HepG2 (cell line): ENCODE results near the gene MAMDC2.

Experiments used
- AGO1 ChIP-seq: fragments of 200-400 bp; formaldehyde crosslinking; IDR thresholded peaks from 2 replicates; pipeline ENCODE4 v1.6.1; 2017; ENCODE audit warnings: mild to moderate bottlenecking, low read depth, low read length, moderate library complexity; ENCODE audit not compliant: poor library complexity, severe bottlenecking
- HOXA7 ChIP-seq: sonication (generic); formaldehyde crosslinking; IDR thresholded peaks from 2 replicates; pipeline ENCODE4 v1.8.1; 2022; ENCODE audit warnings: mild to moderate bottlenecking, missing genetic modification reagents, moderate library complexity
- POLR2AphosphoS5 ChIP-seq: IDR thresholded peaks from 2 replicates; pipeline ENCODE4 v1.6.1; 2012; ENCODE audit warnings: low read depth, low read length
- ZNF136 ChIP-seq: sonication (generic); formaldehyde crosslinking; IDR thresholded peaks from 2 replicates; pipeline ENCODE4 v1.8.1; 2022; ENCODE audit warnings: low read depth, mild to moderate bottlenecking, moderate library complexity, missing genetic modification reagents
- ZNF83 ChIP-seq: sonication (generic); formaldehyde crosslinking; IDR thresholded peaks from 2 replicates; pipeline ENCODE4 v1.4.0; 2020; ENCODE audit warnings: missing genetic modification reagents, mild to moderate bottlenecking, borderline replicate concordance
- TF ChIP-seq, protein P1 (sequence below): sonication (generic); formaldehyde crosslinking; IDR thresholded peaks from 2 replicates; pipeline ENCODE4 v1.8.0; 2022; ENCODE audit warnings: low read depth, missing genetic modification reagents
- TF ChIP-seq, protein P2 (sequence below): sonication (generic); formaldehyde crosslinking; IDR thresholded peaks from 2 replicates; pipeline ENCODE4 v1.4.0; 2020; ENCODE audit warnings: missing genetic modification reagents, borderline replicate concordance
- TF ChIP-seq, protein P3 (sequence below): sonication (generic); formaldehyde crosslinking; IDR thresholded peaks from 2 replicates; pipeline ENCODE4 v1.5.0; 2020; ENCODE audit warnings: mild to moderate bottlenecking, missing genetic modification reagents
- TF ChIP-seq, protein P4 (sequence below): sonication (generic); formaldehyde crosslinking; conservative IDR thresholded peaks from 2 replicates; pipeline ENCODE4 v1.4.0; 2020; ENCODE audit warnings: missing genetic modification reagents

DNA sequence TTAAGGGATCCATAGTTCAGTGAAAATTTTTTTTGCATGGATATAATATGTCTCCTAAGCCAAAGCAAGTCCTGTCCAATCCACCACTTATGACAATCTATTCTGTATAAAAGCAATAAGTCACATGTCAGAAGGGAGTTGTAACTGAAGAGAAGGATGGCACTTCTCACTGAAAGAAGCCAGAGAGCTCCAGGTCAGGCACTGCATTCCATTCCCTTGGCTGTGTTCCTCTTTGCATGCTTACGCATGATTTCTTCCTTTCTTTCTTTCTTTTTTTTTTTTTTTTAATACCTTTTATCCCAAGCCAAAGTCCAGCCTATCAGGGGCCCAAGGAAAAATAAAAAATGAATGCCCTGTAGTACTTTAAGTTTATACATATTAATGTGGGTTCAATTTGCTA is 39.8 kb downstream of the MAMDC2 start:
- TF ChIP-seq, protein P1, sequence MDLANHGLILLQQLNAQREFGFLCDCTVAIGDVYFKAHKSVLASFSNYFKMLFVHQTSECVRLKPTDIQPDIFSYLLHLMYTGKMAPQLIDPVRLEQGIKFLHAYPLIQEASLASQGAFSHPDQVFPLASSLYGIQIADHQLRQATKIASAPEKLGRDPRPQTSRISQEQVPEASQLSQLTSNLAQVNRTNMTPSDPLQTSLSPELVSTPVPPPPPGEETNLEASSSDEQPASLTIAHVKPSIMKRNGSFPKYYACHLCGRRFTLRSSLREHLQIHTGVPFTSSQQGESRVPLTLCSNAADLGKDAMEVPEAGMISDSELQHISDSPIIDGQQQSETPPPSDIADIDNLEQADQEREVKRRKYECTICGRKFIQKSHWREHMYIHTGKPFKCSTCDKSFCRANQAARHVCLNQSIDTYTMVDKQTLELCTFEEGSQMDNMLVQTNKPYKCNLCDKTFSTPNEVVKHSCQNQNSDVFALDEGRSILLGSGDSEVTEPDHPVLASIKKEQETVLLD (CRISPR knock-in tag) = no peak
- TF ChIP-seq AGO1 (no peak), HOXA7 (CRISPR knock-in tag) (no peak), ZNF83 (CRISPR knock-in tag) (no peak), ZNF136 (CRISPR knock-in tag) (no peak), POLR2AphosphoS5 (no peak)
- TF ChIP-seq, protein P2, sequence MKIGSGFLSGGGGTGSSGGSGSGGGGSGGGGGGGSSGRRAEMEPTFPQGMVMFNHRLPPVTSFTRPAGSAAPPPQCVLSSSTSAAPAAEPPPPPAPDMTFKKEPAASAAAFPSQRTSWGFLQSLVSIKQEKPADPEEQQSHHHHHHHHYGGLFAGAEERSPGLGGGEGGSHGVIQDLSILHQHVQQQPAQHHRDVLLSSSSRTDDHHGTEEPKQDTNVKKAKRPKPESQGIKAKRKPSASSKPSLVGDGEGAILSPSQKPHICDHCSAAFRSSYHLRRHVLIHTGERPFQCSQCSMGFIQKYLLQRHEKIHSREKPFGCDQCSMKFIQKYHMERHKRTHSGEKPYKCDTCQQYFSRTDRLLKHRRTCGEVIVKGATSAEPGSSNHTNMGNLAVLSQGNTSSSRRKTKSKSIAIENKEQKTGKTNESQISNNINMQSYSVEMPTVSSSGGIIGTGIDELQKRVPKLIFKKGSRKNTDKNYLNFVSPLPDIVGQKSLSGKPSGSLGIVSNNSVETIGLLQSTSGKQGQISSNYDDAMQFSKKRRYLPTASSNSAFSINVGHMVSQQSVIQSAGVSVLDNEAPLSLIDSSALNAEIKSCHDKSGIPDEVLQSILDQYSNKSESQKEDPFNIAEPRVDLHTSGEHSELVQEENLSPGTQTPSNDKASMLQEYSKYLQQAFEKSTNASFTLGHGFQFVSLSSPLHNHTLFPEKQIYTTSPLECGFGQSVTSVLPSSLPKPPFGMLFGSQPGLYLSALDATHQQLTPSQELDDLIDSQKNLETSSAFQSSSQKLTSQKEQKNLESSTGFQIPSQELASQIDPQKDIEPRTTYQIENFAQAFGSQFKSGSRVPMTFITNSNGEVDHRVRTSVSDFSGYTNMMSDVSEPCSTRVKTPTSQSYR (CRISPR knock-in tag) = no peak
- TF ChIP-seq, protein P3, sequence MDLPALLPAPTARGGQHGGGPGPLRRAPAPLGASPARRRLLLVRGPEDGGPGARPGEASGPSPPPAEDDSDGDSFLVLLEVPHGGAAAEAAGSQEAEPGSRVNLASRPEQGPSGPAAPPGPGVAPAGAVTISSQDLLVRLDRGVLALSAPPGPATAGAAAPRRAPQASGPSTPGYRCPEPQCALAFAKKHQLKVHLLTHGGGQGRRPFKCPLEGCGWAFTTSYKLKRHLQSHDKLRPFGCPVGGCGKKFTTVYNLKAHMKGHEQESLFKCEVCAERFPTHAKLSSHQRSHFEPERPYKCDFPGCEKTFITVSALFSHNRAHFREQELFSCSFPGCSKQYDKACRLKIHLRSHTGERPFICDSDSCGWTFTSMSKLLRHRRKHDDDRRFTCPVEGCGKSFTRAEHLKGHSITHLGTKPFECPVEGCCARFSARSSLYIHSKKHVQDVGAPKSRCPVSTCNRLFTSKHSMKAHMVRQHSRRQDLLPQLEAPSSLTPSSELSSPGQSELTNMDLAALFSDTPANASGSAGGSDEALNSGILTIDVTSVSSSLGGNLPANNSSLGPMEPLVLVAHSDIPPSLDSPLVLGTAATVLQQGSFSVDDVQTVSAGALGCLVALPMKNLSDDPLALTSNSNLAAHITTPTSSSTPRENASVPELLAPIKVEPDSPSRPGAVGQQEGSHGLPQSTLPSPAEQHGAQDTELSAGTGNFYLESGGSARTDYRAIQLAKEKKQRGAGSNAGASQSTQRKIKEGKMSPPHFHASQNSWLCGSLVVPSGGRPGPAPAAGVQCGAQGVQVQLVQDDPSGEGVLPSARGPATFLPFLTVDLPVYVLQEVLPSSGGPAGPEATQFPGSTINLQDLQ (CRISPR knock-in tag) = no peak
- TF ChIP-seq, protein P4, sequence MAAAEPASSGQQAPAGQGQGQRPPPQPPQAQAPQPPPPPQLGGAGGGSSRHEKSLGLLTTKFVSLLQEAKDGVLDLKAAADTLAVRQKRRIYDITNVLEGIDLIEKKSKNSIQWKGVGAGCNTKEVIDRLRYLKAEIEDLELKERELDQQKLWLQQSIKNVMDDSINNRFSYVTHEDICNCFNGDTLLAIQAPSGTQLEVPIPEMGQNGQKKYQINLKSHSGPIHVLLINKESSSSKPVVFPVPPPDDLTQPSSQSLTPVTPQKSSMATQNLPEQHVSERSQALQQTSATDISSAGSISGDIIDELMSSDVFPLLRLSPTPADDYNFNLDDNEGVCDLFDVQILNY (CRISPR knock-in tag) = no peak
